NCI-H146 (cell line): ENCODE measurements around the gene ABCC10.
A peak's percentile ranks its signal among the peaks of the same experiment; 100 is the strongest.
"Not testable (repeated sequence)": the region's sequence is repeated elsewhere in the genome, so short reads cannot be mapped to it uniquely, and the experiment has no call there.

Experiments
- DNase-seq: peaks from one replicate; lab custom pipeline; 2025; lab: John Stamatoyannopoulos, UW

Gene ABCC10

GRCh38 chr6:43447604-43448003, 20.3 kb downstream of the ABCC10 start:
- no peak for DNase-seq

- no peak for DNase-seq
Measured at GRCh38 chr6:43448916-43449315, 21.6 kb downstream of the ABCC10 start.

GRCh38 chr6:43450699-43451131, 23.4 kb downstream of the ABCC10 start:
- no peak for DNase-seq

- DNase-seq, result no peak
Measured at GRCh38 chr6:43451348-43451747, 24.0 kb downstream of the ABCC10 start.

- no peak for DNase-seq
Measured at GRCh38 chr6:43451939-43452338, 24.6 kb downstream of the ABCC10 start.

GRCh38 chr6:43452896-43453295, 25.6 kb downstream of the ABCC10 start:
- no peak for DNase-seq

GRCh38 chr6:43453831-43454230, 26.5 kb downstream of the ABCC10 start:
- DNase-seq, result no peak

GRCh38 chr6:43454290-43454695, 27.0 kb downstream of the ABCC10 start:
- no peak for DNase-seq

- peak; percentile 87 for DNase-seq
Measured at GRCh38 chr6:43454696-43455530, 27.6 kb downstream of the ABCC10 start.

GRCh38 chr6:43455531-43456428, 28.4 kb downstream of the ABCC10 start, which contains the start of gene DLK2:
Gene DLK2 (minus strand): TSS chr6:43455548. CDS start chr6:43454825, 723 bp downstream.
- peak; percentile 89 for DNase-seq

- DNase-seq, result peak; percentile 34
Measured at GRCh38 chr6:43457643-43458042, 30.3 kb downstream of the ABCC10 start.

- DNase-seq, result not testable (repeated sequence)
Measured at GRCh38 chr6:43458154-43458553, 30.8 kb downstream of the ABCC10 start.

- no peak for DNase-seq
Measured at GRCh38 chr6:43459535-43459934, 32.2 kb downstream of the ABCC10 start.

- no peak for DNase-seq
Measured at GRCh38 chr6:43460032-43460431, 32.7 kb downstream of the ABCC10 start.

- no peak for DNase-seq
Measured at GRCh38 chr6:43461936-43462335, 34.6 kb downstream of the ABCC10 start.

- DNase-seq, result no peak
Measured at GRCh38 chr6:43464337-43464736, 37.0 kb downstream of the ABCC10 start.

GRCh38 chr6:43465948-43466347, 38.6 kb downstream of the ABCC10 start:
- DNase-seq, result no peak

- not testable (repeated sequence) for DNase-seq
Measured at GRCh38 chr6:43467265-43467664, 39.9 kb downstream of the ABCC10 start.

- DNase-seq, result no peak
Measured at GRCh38 chr6:43467752-43468151, 40.4 kb downstream of the ABCC10 start.

GRCh38 chr6:43468240-43468639, 40.9 kb downstream of the ABCC10 start:
- DNase-seq, result no peak

GRCh38 chr6:43468748-43469681, 41.7 kb downstream of the ABCC10 start:
- DNase-seq, result peak; percentile 78

GRCh38 chr6:43469947-43470346, 42.6 kb downstream of the ABCC10 start:
- no peak for DNase-seq
